WTC11 (cell line): ENCODE results near the gene USH1G. TPM values are rescaled to one million over a fixed set of nuclear protein-coding genes. Genes with fewer than 3 reads are reported as not detected.

Experiments used
- ATAC-seq: fragments of 200-7000 bp; cut with Tn5 transposase; 2 replicates; pipeline ENCODE4 v1.10.0; 2021; ENCODE audit warnings: mild to moderate bottlenecking, moderate library complexity
- CTCF ChIA-PET: fragments of 300-600 bp; sonication (Branson Sonifier 250); formaldehyde crosslinking; loops from one replicate; lab custom pipeline; 2021; ENCODE audit warnings: antibody characterized with exemption; lab: Charles Lee
- POLR2A ChIA-PET: fragments of 350-600 bp; sonication (Branson Sonifier 250); formaldehyde crosslinking; loops from one replicate; lab custom pipeline; 2021; ENCODE audit warnings: antibody characterized with exemption; lab: Charles Lee
- DNase-seq: peaks from one replicate; pipeline ENCODE4 v3.0.0; 2021; ENCODE audit warnings: low spot score
- H3K27ac Mint-ChIP-seq: 2 replicates; pipeline ENCODE4 v1.8.0; 2021; ENCODE audit warnings: mixed read lengths
- H3K27me3 Mint-ChIP-seq: 2 replicates; pipeline ENCODE4 v1.8.0; 2021; ENCODE audit warnings: low read depth, mild to moderate bottlenecking, moderate library complexity, mixed read lengths
- H3K36me3 Mint-ChIP-seq: 2 replicates; pipeline ENCODE4 v1.8.0; 2021; ENCODE audit warnings: mixed read lengths
- H3K4me1 Mint-ChIP-seq: 2 replicates; pipeline ENCODE4 v1.8.0; 2022; ENCODE audit warnings: mixed read lengths
- H3K4me3 Mint-ChIP-seq: 2 replicates; pipeline ENCODE4 v1.8.0; 2021; ENCODE audit warnings: mild to moderate bottlenecking, moderate library complexity, mixed read lengths
- H3K9me3 Mint-ChIP-seq: 2 replicates; pipeline ENCODE4 v1.8.0; 2021; ENCODE audit warnings: mixed read lengths
- ARID4B ChIP-seq: sonication (generic); formaldehyde crosslinking; IDR thresholded peaks from 2 replicates; pipeline ENCODE4 v1.8.0; 2023; ENCODE audit warnings: missing genetic modification reagents, mild to moderate bottlenecking, borderline replicate concordance
- ATF1 ChIP-seq: sonication (generic); formaldehyde crosslinking; IDR thresholded peaks from 2 replicates; pipeline ENCODE4 v1.8.1; 2023; ENCODE audit warnings: mild to moderate bottlenecking, moderate library complexity, missing genetic modification reagents
- ATF2 ChIP-seq: sonication (generic); formaldehyde crosslinking; IDR thresholded peaks from 2 replicates; pipeline ENCODE4 v1.8.1; 2022; ENCODE audit warnings: low read depth, missing genetic modification reagents, borderline replicate concordance
- E2F5 ChIP-seq: sonication (generic); formaldehyde crosslinking; IDR thresholded peaks from 2 replicates; pipeline ENCODE4 v1.8.1; 2022; ENCODE audit warnings: mild to moderate bottlenecking, moderate library complexity, missing genetic modification reagents
- EMX1 ChIP-seq: fragments of 250-450 bp; sonication (Bioruptor Pico); IDR thresholded peaks from 2 replicates; pipeline ENCODE4 v1.8.0; 2021; ENCODE audit warnings: mild to moderate bottlenecking
- ESRRA ChIP-seq: sonication (generic); formaldehyde crosslinking; IDR thresholded peaks from 2 replicates; pipeline ENCODE4 v1.8.1; 2022; ENCODE audit warnings: mild to moderate bottlenecking, missing genetic modification reagents, borderline replicate concordance
- FOXJ3 ChIP-seq: sonication (generic); formaldehyde crosslinking; IDR thresholded peaks from 2 replicates; pipeline ENCODE4 v1.9.0; 2021; ENCODE audit warnings: missing genetic modification reagents, mild to moderate bottlenecking, borderline replicate concordance
- FOXK1 ChIP-seq: sonication (generic); formaldehyde crosslinking; IDR thresholded peaks from 2 replicates; pipeline ENCODE4 v1.8.0; 2022; ENCODE audit warnings: mild to moderate bottlenecking, moderate library complexity, missing genetic modification reagents
- GABPB1 ChIP-seq: sonication (generic); formaldehyde crosslinking; IDR thresholded peaks from 2 replicates; pipeline ENCODE4 v1.8.1; 2023; ENCODE audit warnings: mild to moderate bottlenecking, missing genetic modification reagents
- HMGA2 ChIP-seq: fragments of 250-450 bp; sonication (Bioruptor Pico); IDR thresholded peaks from 2 replicates; pipeline ENCODE4 v1.4.0; 2021; ENCODE audit warnings: mild to moderate bottlenecking, moderate library complexity
- JAZF1 ChIP-seq: fragments of 250-450 bp; sonication (Bioruptor Pico); IDR thresholded peaks from 2 replicates; pipeline ENCODE4 v1.9.0; 2021; ENCODE audit warnings: moderate library complexity, mild to moderate bottlenecking, inconsistent platforms
- MXD4 ChIP-seq: fragments of 250-450 bp; sonication (Bioruptor Pico); IDR thresholded peaks from 2 replicates; pipeline ENCODE4 v1.8.0; 2021; ENCODE audit warnings: mild to moderate bottlenecking, moderate library complexity, borderline replicate concordance
- NR2C2 ChIP-seq: sonication (generic); formaldehyde crosslinking; IDR thresholded peaks from 2 replicates; pipeline ENCODE4 v1.8.0; 2022; ENCODE audit warnings: mild to moderate bottlenecking, missing genetic modification reagents
- TCF7 ChIP-seq: sonication (generic); formaldehyde crosslinking; IDR thresholded peaks from 2 replicates; pipeline ENCODE4 v1.8.0; 2022; ENCODE audit warnings: mild to moderate bottlenecking, low read depth, missing genetic modification reagents, moderate library complexity
- ZNF138 ChIP-seq: sonication (generic); formaldehyde crosslinking; conservative IDR thresholded peaks from 2 replicates; pipeline ENCODE4 v1.8.1; 2022; ENCODE audit warnings: mild to moderate bottlenecking, moderate library complexity, missing genetic modification reagents
- total RNA-seq: library from RNA; stranded (reverse); gene quantifications from 3 replicates; pipeline ENCODE4 v1.2.3, GENCODE V29; 2021
- TF ChIP-seq, protein P1 (sequence below): fragments of 250-450 bp; sonication (Bioruptor Pico); IDR thresholded peaks from 2 replicates; pipeline ENCODE4 v1.9.0; 2021; ENCODE audit warnings: moderate library complexity, mild to moderate bottlenecking, inconsistent platforms, borderline replicate concordance

Gene USH1G
- total RNA-seq, 1 experiment from 2014 or later: 1.9 TPM

- Mint-ChIP-seq H3K9me3 (peaks cover 13% of the 10 kb centered on the region), H3K27me3 (peaks cover 29% of the 10 kb centered on the region), H3K4me3 (no peak overlapping the region), H3K4me1 (peaks cover 9% of the 10 kb centered on the region), H3K36me3 (no peaks in the 10 kb centered on the region; the same call in 1 of the 2 replicates), H3K27ac (no peak overlapping the region)
- peak; percentile 10 for DNase-seq
- TF ChIP-seq FOXJ3 (CRISPR knock-in tag): no peak
- TF ChIP-seq NR2C2 (CRISPR knock-in tag): no peak
- TF ChIP-seq ZNF138: no peak
- TF ChIP-seq, protein P1, sequence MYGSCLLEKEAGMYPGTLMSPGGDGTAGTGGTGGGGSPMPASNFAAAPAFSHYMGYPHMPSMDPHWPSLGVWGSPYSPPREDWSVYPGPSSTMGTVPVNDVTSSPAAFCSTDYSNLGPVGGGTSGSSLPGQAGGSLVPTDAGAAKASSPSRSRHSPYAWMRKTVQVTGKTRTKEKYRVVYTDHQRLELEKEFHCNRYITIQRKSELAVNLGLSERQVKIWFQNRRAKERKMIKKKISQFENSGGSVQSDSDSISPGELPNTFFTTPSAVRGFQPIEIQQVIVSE: no peak
- TF ChIP-seq GABPB1 (CRISPR knock-in tag): no peak
- TF ChIP-seq HMGA2 (CRISPR knock-in tag): no peak
- no peak for TF ChIP-seq MXD4
- no peak for TF ChIP-seq TCF7
- TF ChIP-seq ATF1 (CRISPR knock-in tag): no peak
- no peak for TF ChIP-seq ESRRA (CRISPR knock-in tag)
- ChIA-PET CTCF (interaction anchor here (0.6 to 2.7 kb wide), 3 partner anchors 40 to 549 kb away, joined by 5 to 14 read pairs (median 7); no protein-coding TSS in a partner anchor), POLR2A (no interaction called here)
- no peak for ATAC-seq
Observed at GRCh38 chr17:74917430-74917829, 5.6 kb downstream of the USH1G start.

DNA sequence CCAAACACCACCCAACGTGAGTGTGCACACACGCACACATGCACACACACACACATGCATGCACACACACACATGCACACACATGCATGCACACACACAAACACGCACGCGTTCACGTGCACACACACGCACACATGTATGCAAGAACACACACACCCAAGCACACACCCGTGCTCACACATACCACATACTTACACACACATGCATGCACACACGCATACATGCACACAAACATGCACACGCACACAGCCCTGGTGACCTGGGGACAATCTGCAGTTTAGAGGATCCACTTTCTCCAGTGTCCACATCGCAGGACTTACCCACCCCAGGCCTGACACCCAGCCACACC, 6.2 kb downstream of the USH1G start:
- ATAC-seq: no peak
- POLR2A ChIA-PET: interaction anchor here (0.9 kb wide), 1 partner anchor 95 kb away, joined by 3 read pairs; the partner anchor contains the start of gene MRPL58
- peak overlapping the region; percentile 44; the same call in 1 of the 2 replicates for H3K27ac Mint-ChIP-seq
- H3K4me1 Mint-ChIP-seq: peaks cover 9% of the 10 kb centered on the region
- TF ChIP-seq FOXK1 (CRISPR knock-in tag) (no peak), EMX1 (no peak), ARID4B (no peak), E2F5 (no peak), JAZF1 (no peak), ESRRA (CRISPR knock-in tag) (no peak), ATF2 (CRISPR knock-in tag) (no peak)
- CTCF ChIA-PET: interaction anchor here (1.5 to 2.7 kb wide), 3 partner anchors 41 to 46 kb away, joined by 3 to 14 read pairs (median 7); no protein-coding TSS in a partner anchor
- no peaks in the 10 kb centered on the region; the same call in 1 of the 2 replicates for H3K36me3 Mint-ChIP-seq
- peaks cover 15% of the 10 kb centered on the region for H3K9me3 Mint-ChIP-seq
- DNase-seq: no peak
- H3K27me3 Mint-ChIP-seq: peaks cover 27% of the 10 kb centered on the region
- no peak overlapping the region for H3K4me3 Mint-ChIP-seq
